HFFc6 (cell line): ENCODE data around the gene SCN4A. TPM values are rescaled to one million over a fixed set of nuclear protein-coding genes. Genes with fewer than 3 reads are reported as not detected.

Experiments used
- DNase-seq: peaks from one replicate; pipeline ENCODE4 v3.0.0-alpha.2; 2018
- H3K27ac Mint-ChIP-seq: 2 replicates; pipeline ENCODE4 v1.8.0; 2020; ENCODE audit warnings: mild to moderate bottlenecking, mixed read lengths
- H3K27me3 Mint-ChIP-seq: 2 replicates; pipeline ENCODE4 v1.8.0; 2021; ENCODE audit warnings: mild to moderate bottlenecking, moderate library complexity, mixed read lengths; ENCODE audit not compliant: insufficient read depth
- H3K36me3 Mint-ChIP-seq: 2 replicates; pipeline ENCODE4 v1.8.0; 2021; ENCODE audit warnings: low read depth, mixed read lengths
- H3K4me1 Mint-ChIP-seq: 2 replicates; pipeline ENCODE4 v1.8.0; 2020; ENCODE audit warnings: low read depth, mixed read lengths
- H3K4me3 Mint-ChIP-seq: 2 replicates; pipeline ENCODE4 v1.8.0; 2020; ENCODE audit warnings: mild to moderate bottlenecking, moderate library complexity, mixed read lengths
- H3K9me3 Mint-ChIP-seq: 2 replicates; pipeline ENCODE4 v1.8.0; 2020; ENCODE audit warnings: mild to moderate bottlenecking, mixed read lengths
- total RNA-seq, 6 experiments: library from RNA; stranded (reverse); fragmentation: NEBNext Ultra II Directional; extraction: Animal tissue kit (Norgen Biotek cat#: 25700); gene quantifications; 2 replicates in 1 of 6; 3 replicates in 5 of 6; pipeline ENCODE4 v1.2.3, GENCODE V29; 2021
- TF ChIP-seq, protein P1 (sequence below): fragments of 200-600 bp; sonication (generic); IDR thresholded peaks from 2 replicates; pipeline ENCODE4 v1.5.0; 2021; ENCODE audit warnings: antibody characterized with exemption, mild to moderate bottlenecking

SCN4A gene
- total RNA-seq, 6 experiments from 2014 or later: not detected

DNA sequence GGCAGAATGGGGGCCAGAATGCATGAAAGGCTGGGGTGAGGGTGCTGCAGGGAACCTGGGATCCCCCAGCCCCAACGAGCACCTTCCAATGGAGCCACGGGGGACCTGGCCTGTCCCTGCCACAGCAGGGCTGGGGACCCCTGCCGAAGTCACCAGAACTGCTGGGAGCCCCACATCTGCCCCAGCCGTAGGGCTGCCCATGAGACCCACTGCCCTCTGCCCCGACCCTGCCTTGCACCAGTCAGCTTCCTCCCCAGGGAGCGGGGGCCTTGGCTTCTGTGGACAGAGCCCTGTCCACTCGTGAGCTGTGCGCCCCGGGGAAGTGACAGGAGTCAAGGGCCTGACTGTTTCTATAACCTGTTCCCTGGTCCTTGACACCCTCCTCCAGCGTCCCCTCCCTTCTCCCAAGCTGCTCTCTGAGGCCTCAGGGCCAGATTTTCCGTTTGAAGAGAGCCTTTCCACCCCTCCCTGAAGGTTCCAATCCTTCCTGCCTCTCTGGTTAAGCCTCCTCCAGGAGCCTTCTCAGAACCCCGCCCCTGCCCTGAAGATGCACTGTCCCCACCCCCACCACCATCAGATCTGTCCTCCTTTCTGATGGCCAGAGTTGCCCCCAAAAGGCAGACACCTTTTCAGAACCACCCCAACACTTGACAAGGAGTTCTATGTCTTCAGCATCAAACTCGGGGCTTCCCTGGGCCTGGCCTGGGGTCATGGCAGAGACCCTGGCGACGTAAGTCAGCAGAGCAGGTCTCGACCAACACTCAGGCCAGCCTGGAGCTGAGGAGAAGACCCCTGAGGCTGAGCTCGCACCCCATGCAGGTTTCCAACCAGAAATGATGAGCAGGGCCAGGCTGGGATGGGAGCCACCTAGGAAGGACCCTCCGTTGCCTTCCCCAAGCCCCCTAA, 14.8 kb upstream of the SCN4A start:
- DNase-seq: no peak
- Mint-ChIP-seq H3K4me3 (no peak overlapping the region), H3K9me3 (peaks cover 5% of the 10 kb centered on the region), H3K27ac (no peak overlapping the region), H3K27me3 (peaks cover 20% of the 10 kb centered on the region), H3K36me3 (peaks cover 5% of the 10 kb centered on the region), H3K4me1 (peaks cover 19% of the 10 kb centered on the region)
- TF ChIP-seq, protein P1, sequence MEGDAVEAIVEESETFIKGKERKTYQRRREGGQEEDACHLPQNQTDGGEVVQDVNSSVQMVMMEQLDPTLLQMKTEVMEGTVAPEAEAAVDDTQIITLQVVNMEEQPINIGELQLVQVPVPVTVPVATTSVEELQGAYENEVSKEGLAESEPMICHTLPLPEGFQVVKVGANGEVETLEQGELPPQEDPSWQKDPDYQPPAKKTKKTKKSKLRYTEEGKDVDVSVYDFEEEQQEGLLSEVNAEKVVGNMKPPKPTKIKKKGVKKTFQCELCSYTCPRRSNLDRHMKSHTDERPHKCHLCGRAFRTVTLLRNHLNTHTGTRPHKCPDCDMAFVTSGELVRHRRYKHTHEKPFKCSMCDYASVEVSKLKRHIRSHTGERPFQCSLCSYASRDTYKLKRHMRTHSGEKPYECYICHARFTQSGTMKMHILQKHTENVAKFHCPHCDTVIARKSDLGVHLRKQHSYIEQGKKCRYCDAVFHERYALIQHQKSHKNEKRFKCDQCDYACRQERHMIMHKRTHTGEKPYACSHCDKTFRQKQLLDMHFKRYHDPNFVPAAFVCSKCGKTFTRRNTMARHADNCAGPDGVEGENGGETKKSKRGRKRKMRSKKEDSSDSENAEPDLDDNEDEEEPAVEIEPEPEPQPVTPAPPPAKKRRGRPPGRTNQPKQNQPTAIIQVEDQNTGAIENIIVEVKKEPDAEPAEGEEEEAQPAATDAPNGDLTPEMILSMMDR: no peak

DNA sequence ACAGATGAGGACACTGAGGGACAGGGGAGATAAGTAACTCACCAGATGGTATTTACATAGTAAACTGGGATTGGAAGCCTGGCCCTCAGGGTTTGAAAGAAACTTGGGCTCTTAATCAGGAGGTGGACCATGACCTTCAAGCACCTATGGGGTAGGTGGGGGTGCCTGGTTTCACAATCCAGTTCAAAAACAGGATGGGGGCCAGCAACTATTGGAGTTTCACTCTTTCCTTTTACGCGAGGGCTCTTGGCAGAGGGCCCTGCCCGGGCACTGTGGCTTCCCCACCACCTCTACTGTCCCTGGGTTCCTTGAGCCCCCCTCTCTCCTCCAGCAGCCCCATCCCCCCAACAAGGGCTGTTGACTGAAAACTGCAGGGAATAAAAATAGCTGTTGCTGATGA, 14.1 kb upstream of the SCN4A start:
- no peak for DNase-seq
- H3K36me3 Mint-ChIP-seq: peaks cover 10% of the 10 kb centered on the region

DNA sequence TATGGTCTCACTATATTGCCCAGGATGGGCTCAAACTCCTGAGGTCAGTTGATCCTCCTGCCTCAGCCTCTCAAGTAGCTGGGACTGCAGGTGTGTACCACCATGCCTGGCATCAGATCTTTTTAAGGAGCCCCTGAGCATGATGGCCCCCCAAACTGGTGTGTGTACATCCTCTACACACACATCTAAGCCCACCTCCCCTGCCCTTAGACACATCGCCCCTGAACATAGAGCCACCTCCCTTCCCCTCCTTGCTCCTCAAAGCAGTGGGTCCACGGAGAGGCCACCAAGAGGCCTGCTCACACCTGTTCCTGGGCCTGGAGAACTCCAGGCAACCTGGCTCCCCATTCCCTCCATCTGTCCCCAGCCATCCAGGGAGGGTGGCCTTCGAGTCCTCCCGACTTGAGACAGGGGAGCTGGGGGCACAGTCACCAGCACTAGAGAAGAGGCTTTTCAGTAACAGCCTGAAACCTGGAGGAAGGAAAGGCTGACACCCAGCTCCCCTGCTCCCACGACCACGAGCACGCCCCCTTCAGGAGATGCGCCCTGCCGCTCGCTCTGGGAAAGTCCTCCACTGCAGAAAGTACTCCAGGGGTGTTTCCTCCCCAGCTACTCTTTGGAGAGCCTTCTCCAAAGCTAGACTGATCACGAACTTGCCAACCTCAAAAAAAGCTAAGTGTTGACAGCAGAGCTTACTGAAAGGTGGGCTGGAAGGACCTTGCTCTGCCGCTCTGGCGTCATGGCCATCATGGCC, 12.8 kb upstream of the SCN4A start:
- Mint-ChIP-seq H3K27me3 (peaks cover 7% of the 10 kb centered on the region), H3K27ac (peak overlapping the region; percentile 38; the same call in 1 of the 2 replicates), H3K36me3 (peaks cover 12% of the 10 kb centered on the region), H3K4me3 (no peak overlapping the region), H3K9me3 (peaks cover 13% of the 10 kb centered on the region), H3K4me1 (peaks cover 22% of the 10 kb centered on the region)
- DNase-seq: no peak
- TF ChIP-seq, protein P1: no peak

More for the DNA sequence above, 14.1 kb upstream of the SCN4A start:
- Mint-ChIP-seq H3K9me3 (peaks cover 10% of the 10 kb centered on the region), H3K27ac (no peak overlapping the region), H3K27me3 (peaks cover 14% of the 10 kb centered on the region), H3K4me1 (peaks cover 19% of the 10 kb centered on the region), H3K4me3 (no peak overlapping the region)
- TF ChIP-seq, protein P1: no peak

DNA sequence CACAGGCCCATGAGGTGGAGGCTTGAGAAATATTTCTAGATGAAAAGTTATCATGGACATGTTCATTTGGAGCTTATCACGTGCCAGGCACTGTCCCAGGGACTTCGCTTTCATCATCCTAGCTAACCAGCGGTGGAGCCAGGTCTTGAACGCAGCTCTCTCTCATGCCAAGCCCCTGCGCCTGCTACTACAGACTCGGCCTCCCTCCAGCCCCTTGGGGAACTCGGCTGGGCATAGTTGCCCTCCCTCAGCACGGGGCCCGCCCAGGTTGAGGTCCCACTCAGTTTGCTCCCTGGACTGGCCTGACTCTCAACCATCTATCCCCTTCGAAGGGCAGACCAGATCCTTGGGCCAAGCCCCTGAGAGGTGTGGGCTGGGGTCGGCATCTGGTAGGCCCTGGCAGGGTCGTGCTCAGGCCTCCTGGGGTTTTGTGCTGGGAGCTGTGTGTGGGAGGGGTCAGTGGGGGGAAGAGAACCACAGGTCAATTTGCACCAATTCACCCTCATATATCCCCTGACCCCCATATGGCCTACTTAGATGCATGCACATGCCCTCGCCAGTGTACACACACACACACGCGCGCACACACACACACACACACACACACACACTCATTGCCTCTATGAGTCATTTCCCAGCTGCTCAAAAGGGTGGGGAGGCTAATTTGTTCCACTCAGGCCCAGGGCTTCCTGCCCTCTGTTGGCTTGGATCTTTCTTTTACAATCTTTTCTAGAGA, 12.1 kb upstream of the SCN4A start:
- no peak overlapping the region for H3K4me3 Mint-ChIP-seq
- TF ChIP-seq, protein P1: no peak
- peaks cover 12% of the 10 kb centered on the region for H3K36me3 Mint-ChIP-seq
- H3K27ac Mint-ChIP-seq: peak overlapping the region; percentile 38; the same call in 1 of the 2 replicates
- H3K4me1 Mint-ChIP-seq: peaks cover 30% of the 10 kb centered on the region
- H3K27me3 Mint-ChIP-seq: peaks cover 4% of the 10 kb centered on the region
- peak; percentile 87 for DNase-seq
- peaks cover 13% of the 10 kb centered on the region for H3K9me3 Mint-ChIP-seq

DNA sequence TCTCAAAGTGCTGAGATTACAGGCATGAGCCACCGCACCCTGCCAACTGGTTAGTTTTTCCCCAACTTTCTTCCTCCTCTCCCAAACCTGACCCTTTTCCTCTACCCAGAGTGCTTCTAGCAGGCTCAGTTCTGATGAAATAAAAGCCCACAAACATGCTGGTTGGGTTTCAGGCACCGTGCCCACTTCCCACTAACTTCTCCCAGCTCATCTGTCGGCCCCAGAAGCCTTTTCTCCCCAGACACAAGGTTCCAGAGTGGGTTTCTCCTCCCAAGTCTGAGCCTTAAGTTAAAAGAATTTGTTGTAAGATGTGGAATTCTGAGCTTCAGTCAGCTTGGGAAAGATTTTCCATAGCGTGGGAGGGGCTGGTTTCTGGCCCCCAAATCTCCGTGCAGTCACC, 11.5 kb upstream of the SCN4A start:
- TF ChIP-seq, protein P1: no peak
- Mint-ChIP-seq H3K4me1 (peaks cover 31% of the 10 kb centered on the region), H3K27me3 (peaks cover 2% of the 10 kb centered on the region), H3K36me3 (peaks cover 12% of the 10 kb centered on the region), H3K27ac (no peak overlapping the region), H3K4me3 (no peak overlapping the region), H3K9me3 (peaks cover 13% of the 10 kb centered on the region)
- no peak for DNase-seq
